Measurements from ENCODE around the gene ANKRD11.

DNA sequence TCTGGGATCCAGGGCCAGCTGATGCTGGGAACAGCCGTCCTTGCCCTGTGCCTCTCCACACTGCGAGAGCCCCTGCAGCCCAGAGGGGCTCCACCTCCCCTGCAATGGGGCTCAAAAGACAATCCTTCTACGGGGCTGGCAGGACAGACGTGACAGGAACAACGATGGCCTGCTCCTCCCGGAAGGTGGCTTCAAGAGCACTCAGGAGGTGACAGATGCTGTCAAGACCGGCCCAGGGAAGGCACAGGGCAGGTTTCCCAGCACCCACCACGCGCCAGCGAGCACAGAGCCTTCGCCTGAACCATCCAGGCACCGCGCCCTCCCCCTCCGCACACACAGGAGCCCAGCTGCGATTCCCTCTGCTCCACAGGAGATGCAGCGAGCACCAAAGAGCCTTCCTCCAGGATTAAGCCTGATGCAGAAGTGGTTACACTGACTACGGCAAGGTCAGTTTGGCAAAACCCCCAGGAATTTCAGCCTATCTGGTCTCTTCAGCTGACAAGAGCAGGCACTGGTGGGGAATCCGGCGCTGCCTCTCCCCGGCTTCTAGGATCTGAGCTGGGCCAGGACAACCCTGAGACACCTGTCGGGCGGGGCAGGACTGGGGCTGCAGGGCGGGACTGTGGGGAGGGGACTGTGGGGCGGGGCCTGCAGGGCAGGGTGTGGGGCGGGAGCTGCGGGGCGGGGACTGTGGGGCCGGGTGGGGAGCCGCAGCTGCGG, 169.4 kb downstream of the ANKRD11 start:
- TF ChIP-seq, protein P1, sequence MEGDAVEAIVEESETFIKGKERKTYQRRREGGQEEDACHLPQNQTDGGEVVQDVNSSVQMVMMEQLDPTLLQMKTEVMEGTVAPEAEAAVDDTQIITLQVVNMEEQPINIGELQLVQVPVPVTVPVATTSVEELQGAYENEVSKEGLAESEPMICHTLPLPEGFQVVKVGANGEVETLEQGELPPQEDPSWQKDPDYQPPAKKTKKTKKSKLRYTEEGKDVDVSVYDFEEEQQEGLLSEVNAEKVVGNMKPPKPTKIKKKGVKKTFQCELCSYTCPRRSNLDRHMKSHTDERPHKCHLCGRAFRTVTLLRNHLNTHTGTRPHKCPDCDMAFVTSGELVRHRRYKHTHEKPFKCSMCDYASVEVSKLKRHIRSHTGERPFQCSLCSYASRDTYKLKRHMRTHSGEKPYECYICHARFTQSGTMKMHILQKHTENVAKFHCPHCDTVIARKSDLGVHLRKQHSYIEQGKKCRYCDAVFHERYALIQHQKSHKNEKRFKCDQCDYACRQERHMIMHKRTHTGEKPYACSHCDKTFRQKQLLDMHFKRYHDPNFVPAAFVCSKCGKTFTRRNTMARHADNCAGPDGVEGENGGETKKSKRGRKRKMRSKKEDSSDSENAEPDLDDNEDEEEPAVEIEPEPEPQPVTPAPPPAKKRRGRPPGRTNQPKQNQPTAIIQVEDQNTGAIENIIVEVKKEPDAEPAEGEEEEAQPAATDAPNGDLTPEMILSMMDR (IDR thresholded peaks at IDR 0.05), result no peak
- TF ChIP-seq ZFX (IDR thresholded peaks at IDR 0.05; ENCODE audit: borderline replicate concordance), result no peak

Measured in 22Rv1 (cell line).